Bronchial epithelial cell (primary cell): ENCODE measurements around the gene PAM. TPM values are rescaled to one million over a fixed set of nuclear protein-coding genes. Genes with fewer than 3 reads are reported as not detected.

Experiments used
- DNase-seq: peaks from one replicate; pipeline ENCODE4 v3.0.0-alpha.2; 2010; ENCODE audit warnings: low read depth
- FAIRE-seq: peaks from 2 replicates; lab custom pipeline; 2011; peaks lifted over from hg19 to GRCh38; lab: Jason Lieb, UNC
- H3K27me3 ChIP-seq: 2 replicates; pipeline ENCODE4 v1.5.1; 2011; ENCODE audit warnings: low read length; ENCODE audit not compliant: control insufficient read depth, insufficient read depth
- H3K36me3 ChIP-seq: 2 replicates; pipeline ENCODE4 v1.5.1; 2011; ENCODE audit warnings: low read length; ENCODE audit not compliant: control insufficient read depth, insufficient read depth
- H3K4me3 ChIP-seq: 2 replicates; pipeline ENCODE4 v1.5.1; 2011; ENCODE audit warnings: mild to moderate bottlenecking, low read depth, low read length, control low read depth
- total RNA-seq: library from RNA; depleted of rRNA; stranded (reverse); fragments of >200 nt; gene quantifications from 2 replicates; pipeline ENCODE4 v1.2.1, GENCODE V29; 2014
- TF ChIP-seq, protein P1 (sequence below): IDR thresholded peaks from 2 replicates; pipeline ENCODE4 v1.5.1; 2011; ENCODE audit warnings: mild to moderate bottlenecking, moderate library complexity, low read length, control low read depth, inconsistent platforms; ENCODE audit not compliant: insufficient read depth, severe bottlenecking

Gene PAM
- total RNA-seq, 1 donor from 2014 or later = 68.4 TPM

DNA sequence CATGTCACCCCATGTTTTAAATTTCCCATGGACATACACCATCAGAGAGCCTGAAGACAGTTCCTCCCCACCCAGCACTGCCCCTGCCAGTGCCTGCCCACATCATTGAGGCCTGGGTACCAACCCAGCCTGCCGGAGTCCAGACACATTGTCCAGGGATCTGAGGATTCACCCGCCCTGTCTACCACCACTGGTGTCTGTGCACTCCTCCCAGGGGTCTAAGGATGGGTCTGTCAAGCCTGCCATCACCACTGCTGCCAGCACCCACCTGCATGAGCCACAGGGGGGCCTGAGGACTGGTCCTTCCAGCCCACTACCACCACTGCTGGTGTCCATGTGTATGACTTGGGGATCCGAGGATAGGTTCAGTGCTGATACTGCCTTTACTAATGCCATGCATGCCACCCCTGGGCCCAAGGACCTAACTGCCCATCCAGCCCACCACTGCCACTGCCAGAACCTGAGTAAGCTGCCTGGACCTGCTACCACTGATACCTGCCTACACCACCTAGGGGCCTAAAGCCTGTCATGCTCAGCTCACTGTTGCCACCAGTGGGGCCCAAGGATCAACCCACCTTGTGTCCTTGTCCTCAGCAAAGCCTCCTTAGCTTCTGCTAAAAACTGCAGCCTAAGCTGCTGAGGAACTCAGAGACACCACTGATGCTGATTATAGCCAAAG is 227.0 kb downstream of the PAM start:
- H3K4me3 ChIP-seq = no peak overlapping the region
- TF ChIP-seq, protein P1, sequence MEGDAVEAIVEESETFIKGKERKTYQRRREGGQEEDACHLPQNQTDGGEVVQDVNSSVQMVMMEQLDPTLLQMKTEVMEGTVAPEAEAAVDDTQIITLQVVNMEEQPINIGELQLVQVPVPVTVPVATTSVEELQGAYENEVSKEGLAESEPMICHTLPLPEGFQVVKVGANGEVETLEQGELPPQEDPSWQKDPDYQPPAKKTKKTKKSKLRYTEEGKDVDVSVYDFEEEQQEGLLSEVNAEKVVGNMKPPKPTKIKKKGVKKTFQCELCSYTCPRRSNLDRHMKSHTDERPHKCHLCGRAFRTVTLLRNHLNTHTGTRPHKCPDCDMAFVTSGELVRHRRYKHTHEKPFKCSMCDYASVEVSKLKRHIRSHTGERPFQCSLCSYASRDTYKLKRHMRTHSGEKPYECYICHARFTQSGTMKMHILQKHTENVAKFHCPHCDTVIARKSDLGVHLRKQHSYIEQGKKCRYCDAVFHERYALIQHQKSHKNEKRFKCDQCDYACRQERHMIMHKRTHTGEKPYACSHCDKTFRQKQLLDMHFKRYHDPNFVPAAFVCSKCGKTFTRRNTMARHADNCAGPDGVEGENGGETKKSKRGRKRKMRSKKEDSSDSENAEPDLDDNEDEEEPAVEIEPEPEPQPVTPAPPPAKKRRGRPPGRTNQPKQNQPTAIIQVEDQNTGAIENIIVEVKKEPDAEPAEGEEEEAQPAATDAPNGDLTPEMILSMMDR = no peak
- H3K27me3 ChIP-seq = no peaks in the 10 kb centered on the region
- FAIRE-seq = no peak
- no peaks in the 10 kb centered on the region for H3K36me3 ChIP-seq
- DNase-seq = no peak

DNA sequence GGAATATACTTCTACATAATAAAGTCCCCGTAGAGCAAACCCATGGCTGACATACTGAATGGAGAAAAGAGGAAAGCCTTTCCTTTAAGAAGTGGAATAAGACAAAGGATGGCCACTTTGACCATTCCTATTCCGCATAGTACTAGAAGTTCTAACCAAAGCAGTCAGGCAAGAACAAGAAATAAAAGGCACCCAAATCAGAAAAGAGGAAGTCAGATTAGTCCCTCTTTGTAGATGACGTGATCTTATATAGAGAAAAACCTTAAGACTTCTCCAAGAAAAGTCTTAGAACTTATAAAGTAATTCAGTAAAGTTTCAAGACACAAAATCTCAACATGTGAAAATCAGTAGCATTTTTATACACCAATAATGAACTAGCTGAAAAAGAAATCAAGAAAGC is 231.0 kb downstream of the PAM start:
- TF ChIP-seq, protein P1 = no peak
- Histone ChIP-seq H3K27me3 (no peaks in the 10 kb centered on the region), H3K36me3 (no peaks in the 10 kb centered on the region), H3K4me3 (no peak overlapping the region)
- FAIRE-seq = no peak
- no peak for DNase-seq

DNA sequence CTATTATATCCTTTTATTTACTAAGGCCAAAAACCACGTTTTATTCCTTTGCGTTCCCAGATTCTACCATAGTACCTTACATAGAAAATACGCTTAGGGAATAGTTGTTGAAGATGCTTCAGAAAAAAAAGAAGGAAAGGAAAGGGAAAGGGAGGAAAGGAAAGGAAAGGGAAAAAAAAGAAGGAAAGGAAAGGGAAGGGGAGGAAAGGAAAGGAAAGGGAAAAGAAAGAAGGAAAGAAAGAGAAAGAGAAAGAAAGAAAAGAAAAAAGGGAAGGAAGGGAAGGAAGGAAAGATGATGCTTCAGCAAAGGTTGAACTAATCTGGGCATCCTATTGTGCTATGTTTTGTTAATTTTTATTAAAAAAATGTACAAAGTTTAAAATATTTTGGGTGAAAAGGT is 233.4 kb downstream of the PAM start:
- DNase-seq (no peak), FAIRE-seq (no peak)
- TF ChIP-seq, protein P1 = no peak
- Histone ChIP-seq H3K36me3 (no peaks in the 10 kb centered on the region), H3K4me3 (no peak overlapping the region), H3K27me3 (no peaks in the 10 kb centered on the region)

DNA sequence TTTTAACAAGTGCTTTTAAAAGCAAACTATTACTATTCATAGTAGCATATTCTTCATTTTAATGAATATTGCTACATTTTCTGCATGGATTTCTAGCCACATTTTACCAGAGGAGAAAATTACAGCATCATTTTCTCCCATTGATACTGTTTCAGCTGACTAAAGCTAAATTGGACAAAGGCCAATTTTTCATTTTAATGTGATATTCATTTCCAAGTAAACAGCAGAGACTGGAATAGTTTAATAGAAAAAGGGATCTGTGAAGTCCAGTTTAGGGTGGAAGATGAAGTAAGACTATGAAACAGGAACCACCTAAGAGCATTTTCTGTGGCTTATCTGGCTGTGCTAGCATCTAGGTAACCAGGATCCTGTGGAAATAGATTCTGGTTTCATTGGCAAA is 236.7 kb downstream of the PAM start:
- TF ChIP-seq, protein P1 = no peak
- FAIRE-seq (no peak), DNase-seq (no peak)
- no peaks in the 10 kb centered on the region for H3K27me3 ChIP-seq
- H3K4me3 ChIP-seq = no peak overlapping the region
- H3K36me3 ChIP-seq = no peaks in the 10 kb centered on the region

DNA sequence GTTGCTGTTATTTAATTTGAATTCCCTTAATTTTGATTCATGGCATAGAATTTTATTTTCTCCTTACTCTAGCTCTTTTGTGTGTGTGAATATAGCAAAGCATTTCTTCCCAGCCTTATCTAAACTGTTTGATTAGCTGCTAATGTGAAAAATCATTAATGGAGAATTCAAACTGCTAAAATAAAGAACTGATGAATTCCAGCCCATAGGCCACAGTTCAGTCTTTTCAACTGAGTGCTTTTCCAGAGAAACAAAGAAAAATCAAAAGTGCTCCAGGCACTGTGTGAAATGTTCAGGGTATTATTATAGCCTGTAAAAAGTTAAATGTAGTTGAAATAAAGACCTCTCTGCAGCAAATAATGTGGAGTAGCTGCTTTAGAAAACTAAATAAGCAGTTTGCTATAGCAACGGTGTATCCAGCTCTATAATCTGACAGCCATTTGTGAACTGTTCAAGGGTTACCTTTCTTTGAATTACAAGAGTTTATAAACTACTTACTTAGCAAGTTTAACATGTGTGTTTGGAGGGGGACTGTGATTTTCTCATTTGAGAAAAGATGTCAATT is 241.0 kb downstream of the PAM start:
- Histone ChIP-seq H3K27me3 (no peaks in the 10 kb centered on the region), H3K36me3 (no peaks in the 10 kb centered on the region), H3K4me3 (no peak overlapping the region)
- FAIRE-seq (no peak), DNase-seq (no peak)
- TF ChIP-seq, protein P1 = no peak
